Right lobe of liver (tissue), 4 donors: Measurements from ENCODE around the gene MAPK6.

Experiments
- CTCF ChIP-seq, 4 donors: fragments of 200-600 bp in 3 of 4; fragments of 450-650 bp in 1 of 4; IDR thresholded peaks; one replicate each; pipeline versions ENCODE4 v1.5.1 to v1.8.0; 2016 to 2022; ENCODE audit warnings: antibody characterized with exemption in 4 of 4, mild to moderate bottlenecking in 2 of 4
- POLR2A ChIP-seq: fragments of 450-650 bp; IDR thresholded peaks from one replicate; pipeline ENCODE4 v1.6.1; 2017; ENCODE audit warnings: antibody characterized with exemption, mild to moderate bottlenecking
- donor health status: DM: no; HTN: no; CAD: no.
- donor health status: DM: no; HTN: no; CAD: no.
- donor health status: DM: no; HTN: yes; CAD: no.

- TF ChIP-seq CTCF (IDR thresholded peaks at IDR 0.05) (no peak), POLR2A (no peak)
These were observed 81.9 kb downstream of the MAPK6 start for GRCh38 chr15:52100807-52101442.
